Stimulated activated CD4-positive, alpha-beta T cell treated with anti-CD3 and anti-CD28 coated beads, TNF-alpha, amount 100 ng/mL, for 4 hours (primary cell): ENCODE measurements around the gene CST1.

Experiments
- DNase-seq, 3 experiments: peaks; one replicate each; pipeline ENCODE4 v3.0.0-alpha.2; 2020; ENCODE audit warnings: low read depth in 3 of 3

The CST1 gene

DNA sequence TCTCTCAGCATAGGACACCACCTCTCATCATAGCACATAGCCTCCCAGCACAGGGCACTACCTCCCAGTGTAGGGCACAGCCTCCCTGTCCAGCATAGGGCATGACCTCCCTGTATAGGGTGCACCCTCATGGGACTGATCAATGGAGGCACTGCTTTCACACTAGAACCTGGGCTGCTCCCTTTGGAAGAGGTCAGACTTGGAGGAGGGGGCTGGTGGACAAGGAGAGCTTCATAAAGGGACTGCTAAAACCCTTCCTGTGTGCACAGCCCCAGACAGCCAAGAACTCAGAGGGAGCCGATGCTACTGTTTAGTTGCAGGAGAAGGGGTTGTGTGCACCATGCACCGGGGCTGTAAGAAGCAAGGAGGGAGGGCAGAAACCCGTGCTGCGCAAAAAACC, 40.0 kb downstream of the CST1 start:
- no peak for DNase-seq

DNA sequence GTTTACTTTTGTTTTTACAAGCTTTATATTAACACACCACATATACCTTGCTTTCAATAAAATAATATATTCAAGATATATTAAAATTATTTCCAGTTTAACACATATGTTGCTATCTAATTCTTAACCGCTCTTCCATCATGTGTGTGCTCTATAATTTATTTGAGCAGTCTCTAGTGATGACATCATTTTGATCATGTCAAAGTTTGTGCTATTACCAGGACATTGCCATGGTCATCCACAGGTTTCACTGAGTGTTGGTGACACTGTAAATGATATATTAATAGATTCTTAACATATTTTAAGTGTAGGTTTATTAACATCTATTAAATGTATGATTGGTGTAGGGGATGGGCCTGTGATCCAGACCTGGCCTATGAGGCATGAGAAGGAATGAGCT, 44.8 kb downstream of the CST1 start:
- no peak for DNase-seq

DNA sequence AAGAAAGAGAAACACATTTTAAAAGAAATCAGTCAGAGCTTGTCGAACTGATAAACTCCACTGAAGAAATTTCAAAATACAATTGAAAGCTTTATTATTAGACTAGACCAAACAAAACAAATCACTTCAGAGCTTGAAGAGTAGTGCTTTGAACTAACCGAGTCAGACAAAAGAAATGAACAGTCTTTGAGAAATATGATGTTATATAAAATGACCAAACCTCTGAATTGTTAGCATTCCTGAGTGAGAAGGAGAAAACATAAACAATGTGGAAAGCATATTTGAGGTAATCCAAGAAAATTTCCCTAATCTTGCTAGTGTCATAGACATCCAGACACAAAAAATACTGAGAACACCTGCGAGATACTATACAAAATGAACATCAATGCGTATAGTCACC, 48.7 kb downstream of the CST1 start:
- DNase-seq, result no peak

DNA sequence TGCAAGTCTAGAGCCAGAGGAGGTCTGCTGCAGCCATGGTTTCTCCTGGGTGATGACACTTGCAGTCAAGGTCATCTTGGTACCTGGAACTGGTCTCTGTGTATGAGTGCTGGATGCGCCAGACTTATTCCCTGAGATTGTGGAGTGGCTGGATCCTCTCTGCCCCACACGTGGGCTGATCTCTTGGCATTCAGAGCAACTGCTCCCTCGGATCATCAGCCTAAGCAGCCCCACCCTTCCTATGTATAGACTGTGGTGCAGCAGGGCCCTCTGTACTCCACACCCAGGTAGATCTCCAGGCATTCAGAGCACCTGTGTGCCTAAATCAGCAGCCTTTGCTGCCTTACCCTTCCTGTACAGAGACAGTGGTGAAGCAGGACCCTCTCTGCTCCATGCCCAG, 49.8 kb downstream of the CST1 start:
- no peak for DNase-seq

DNA sequence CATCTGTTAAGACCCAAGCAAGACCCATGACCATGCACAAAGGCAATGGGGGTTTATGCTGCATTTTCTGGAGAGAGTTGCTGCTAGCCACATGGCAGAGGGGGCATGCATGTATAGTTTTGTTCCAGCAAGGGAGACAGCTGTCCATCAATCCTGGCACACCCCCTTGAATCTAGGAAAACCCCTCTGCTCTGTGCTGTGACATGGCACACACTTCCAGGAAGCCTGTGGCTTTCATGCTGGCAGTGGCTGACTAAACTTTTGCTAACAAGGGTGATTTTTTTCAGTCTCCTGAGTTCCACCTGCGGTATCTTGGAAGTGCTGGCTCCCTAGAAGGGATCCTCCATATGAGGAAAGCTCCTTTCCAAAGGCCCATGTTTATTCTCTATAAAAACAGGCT, 52.8 kb downstream of the CST1 start:
- no peak for DNase-seq
